Naive thymus-derived CD4-positive, alpha-beta T cell (primary cell): ENCODE results near the gene ABHD14A. TPM values are rescaled to one million over a fixed set of nuclear protein-coding genes. Genes with fewer than 3 reads are reported as not detected.
"Not testable (repeated sequence)": the region's sequence is repeated elsewhere in the genome, so short reads cannot be mapped to it uniquely, and the experiment has no call there.

Source experiments
- ATAC-seq: fragments of 150-1000 bp; cut with Tn5 transposase; 2 replicates; pipeline ENCODE4 v1.10.0; 2021; ENCODE audit warnings: mild to moderate bottlenecking, moderate library complexity
- CTCF ChIA-PET: fragments of 350-600 bp; sonication (Branson Sonifier 250); formaldehyde crosslinking; loops from one replicate; lab custom pipeline; 2021; ENCODE audit warnings: antibody characterized with exemption; lab: Charles Lee
- POLR2A ChIA-PET: fragments of 350-600 bp; sonication (Branson Sonifier 250); formaldehyde crosslinking; loops from one replicate; lab custom pipeline; 2021; ENCODE audit warnings: antibody characterized with exemption, inconsistent platforms; lab: Charles Lee
- DNase-seq, 9 donors: peaks; one replicate each; pipeline versions ENCODE4 v3.0.0 to v3.0.0-alpha.2; 2020 to 2022; ENCODE audit warnings: mixed read lengths in 1 of 9
- H3K27ac ChIP-seq: one replicate; pipeline ENCODE4 v1.7.0; 2013; ENCODE audit warnings: mild to moderate bottlenecking, low read depth, low read length, moderate library complexity
- H3K27me3 ChIP-seq, 2 donors: one replicate each; pipeline ENCODE4 v1.7.0; 2013; ENCODE audit warnings: low read length in 2 of 2, mild to moderate bottlenecking in 2 of 2, moderate library complexity in 2 of 2; ENCODE audit not compliant: control insufficient read depth in 2 of 2, insufficient read depth in 2 of 2
- H3K36me3 ChIP-seq, 3 experiments: 1 replicate in 2 of 3; 2 replicates in 1 of 3; pipeline ENCODE4 v1.7.0; 2013; ENCODE audit warnings: low read length in 3 of 3, mild to moderate bottlenecking in 3 of 3, moderate library complexity in 1 of 3; ENCODE audit not compliant: insufficient read depth in 3 of 3, control insufficient read depth in 2 of 3
- H3K4me1 ChIP-seq, 2 donors: one replicate each; pipeline ENCODE4 v1.7.0; 2013; ENCODE audit warnings: low read length in 2 of 2, mild to moderate bottlenecking in 2 of 2, moderate library complexity in 1 of 2; ENCODE audit not compliant: control insufficient read depth in 2 of 2, insufficient read depth in 2 of 2
- H3K4me3 ChIP-seq: 2 replicates; pipeline ENCODE4 v1.7.0; 2013; ENCODE audit warnings: mild to moderate bottlenecking, low read length
- H3K9me3 ChIP-seq, 3 experiments: 1 replicate in 2 of 3; 2 replicates in 1 of 3; pipeline ENCODE4 v1.7.0; 2013; ENCODE audit warnings: low read length in 3 of 3; ENCODE audit not compliant: control insufficient read depth in 2 of 3
- H3K27ac Mint-ChIP-seq, 9 donors: one replicate each; pipeline ENCODE4 v1.8.0; 2020 to 2022; ENCODE audit warnings: mixed read lengths in 9 of 9, mild to moderate bottlenecking in 8 of 9, moderate library complexity in 5 of 9, inconsistent platforms in 2 of 9
- H3K27me3 Mint-ChIP-seq, 5 donors: one replicate each; pipeline ENCODE4 v1.8.0; 2021 to 2022; ENCODE audit warnings: mixed read lengths in 5 of 5, mild to moderate bottlenecking in 1 of 5
- H3K36me3 Mint-ChIP-seq, 5 donors: one replicate each; pipeline ENCODE4 v1.8.0; 2020 to 2022; ENCODE audit warnings: mixed read lengths in 5 of 5, mild to moderate bottlenecking in 3 of 5, inconsistent platforms in 1 of 5
- H3K4me1 Mint-ChIP-seq, 7 donors: one replicate each; pipeline ENCODE4 v1.8.0; 2020 to 2022; ENCODE audit warnings: mixed read lengths in 7 of 7, mild to moderate bottlenecking in 3 of 7, inconsistent platforms in 1 of 7
- H3K4me3 Mint-ChIP-seq, 10 donors: one replicate each; pipeline ENCODE4 v1.8.0; 2020 to 2022; ENCODE audit warnings: mild to moderate bottlenecking in 10 of 10, mixed read lengths in 10 of 10, moderate library complexity in 6 of 10, inconsistent platforms in 2 of 10
- H3K9me3 Mint-ChIP-seq, 11 donors: one replicate each; pipeline ENCODE4 v1.8.0; 2020 to 2022; ENCODE audit warnings: mixed read lengths in 11 of 11, mild to moderate bottlenecking in 4 of 11, inconsistent platforms in 1 of 11, moderate library complexity in 1 of 11
- intact Hi-C, 2 donors: fragments of 100-400 bp; cut with micrococcal nuclease; formaldehyde crosslinking; loops; one replicate each; pipeline ENCODE4 v1.15.1; 2023
- polyA plus RNA-seq, 2 donors: library from polyadenylated mRNA; unstranded; fragments of 300-500 nt; fragmentation: Illumina TruSeq; gene quantifications; one replicate each; pipeline ENCODE4 v1.2.3, GENCODE V29; 2021
- total RNA-seq, 6 experiments: library from RNA in 5 of 6; stranded (reverse) in 5 of 6; gene quantifications; 1 replicate in 5 of 6; 2 replicates in 1 of 6; pipeline ENCODE4 v1.2.3 and lab custom pipeline; 2021 to 2026

ABHD14A gene
- total RNA-seq (10 to 100 TPM in 4 of 5 experiments, 1 to 10 TPM in 1; 9.9 to 23.7 (median 14.7) TPM), polyA plus RNA-seq (10 to 100 TPM; 76.3 to 96.9 TPM), total RNA-seq (lab: John Stamatoyannopoulos, UW) (2.3 reads per million, percentile 11 among the genes with 10 or more reads in this experiment)

- H3K36me3 ChIP-seq: peaks cover 0 to 2% (median 0%) of the 10 kb centered on the region in 3 experiments
- peak within 1 kb of the TSS; percentile 82 for H3K4me3 ChIP-seq
- peaks cover 26 to 53% (median 32%) of the 10 kb centered on the region in 7 donors for H3K4me1 Mint-ChIP-seq
- peaks cover 0 to 3% (median 0%) of the 10 kb centered on the region in 5 donors for H3K36me3 Mint-ChIP-seq
- ChIA-PET CTCF (interaction anchor here (0.6 to 2.5 kb wide), 4 partner anchors 8 to 34 kb away, joined by 3 to 28 read pairs (median 10); partner anchors contain the start of genes ACY1, PARP3 and RRP9), POLR2A (interaction anchor here (0.6 to 4.3 kb wide), 10 partner anchors 9 to 222 kb away, joined by 3 to 34 read pairs (median 5); partner anchors contain the start of genes DUSP7, PARP3, RPL29 and RRP9)
- no peaks in the 10 kb centered on the region for H3K9me3 ChIP-seq
- H3K9me3 Mint-ChIP-seq: no peaks in the 10 kb centered on the region
- peak within 1 kb of the TSS; percentile 88 to 97 (median 92) for H3K27ac Mint-ChIP-seq
- peak; percentile 80 for ATAC-seq
- peak within 1 kb of the TSS; percentile 77 for H3K27ac ChIP-seq
- DNase-seq: peak; percentile 68 to 85 (median 73)
- H3K27me3 Mint-ChIP-seq: no peaks in the 10 kb centered on the region
- peaks cover 9 to 21% of the 10 kb centered on the region in 2 donors for H3K4me1 ChIP-seq
- peak within 1 kb of the TSS; percentile 83 to 100 (median 94) for H3K4me3 Mint-ChIP-seq
- intact Hi-C loops: loop anchor here (1.0 to 5.0 kb wide), 9 partner anchors 8 to 476 kb away; partner anchors contain the start of genes ACY1 (in 2 of the 2), PARP3 (in 2 of the 2), RPL29 (in 2 of the 2) and ALAS1 (in 1 of the 2)
- no peaks in the 10 kb centered on the region for H3K27me3 ChIP-seq
Observed at GRCh38 chr3:51974963-51975851, at the start of gene ABHD14A. ABHD14A (plus strand) TSS chr3:51975064; CDS start chr3:51975136, 72 bp downstream.

GRCh38 chr3:51927061-51927977, 47.5 kb upstream of the ABHD14A start:
- Histone ChIP-seq H3K9me3 (no peaks in the 10 kb centered on the region), H3K4me3 (no peak overlapping the region), H3K36me3 (peaks cover 0 to 3% (median 0%) of the 10 kb centered on the region in 3 experiments), H3K4me1 (no peaks in the 10 kb centered on the region), H3K27me3 (no peaks in the 10 kb centered on the region), H3K27ac (no peak overlapping the region)
- intact Hi-C loops: no loop called here
- ChIA-PET POLR2A (interaction anchor here (0.6 kb wide), 1 partner anchor 13 kb away, joined by 3 read pairs; no protein-coding TSS in a partner anchor), CTCF (interaction anchor here (0.6 kb wide), 1 partner anchor 1681 kb away, joined by 4 read pairs; no protein-coding TSS in a partner anchor)
- Mint-ChIP-seq H3K4me3 (no peak overlapping the region), H3K4me1 (no peaks in the 10 kb centered on the region), H3K9me3 (no peaks in the 10 kb centered on the region), H3K27ac (no peak overlapping the region), H3K27me3 (peaks cover 0 to 2% (median 0%) of the 10 kb centered on the region in 5 donors), H3K36me3 (peaks cover 0 to 5% (median 0%) of the 10 kb centered on the region in 5 donors)
- DNase-seq (no peak), ATAC-seq (no peak)

GRCh38 chr3:51928438-51928837, 46.4 kb upstream of the ABHD14A start:
- Histone ChIP-seq H3K27ac (no peak overlapping the region), H3K4me3 (no peak overlapping the region), H3K9me3 (no peaks in the 10 kb centered on the region), H3K27me3 (no peaks in the 10 kb centered on the region), H3K4me1 (no peaks in the 10 kb centered on the region), H3K36me3 (peaks cover 0 to 13% (median under 1%) of the 10 kb centered on the region in 3 experiments)
- no peak for DNase-seq
- no peak overlapping the region for H3K4me3 Mint-ChIP-seq
- H3K27ac Mint-ChIP-seq: no peak overlapping the region
- ChIA-PET POLR2A (no interaction called here), CTCF (no interaction called here)
- no peaks in the 10 kb centered on the region for H3K4me1 Mint-ChIP-seq
- H3K9me3 Mint-ChIP-seq: no peaks in the 10 kb centered on the region
- H3K27me3 Mint-ChIP-seq: no peaks in the 10 kb centered on the region
- intact Hi-C loops: no loop called here
- peaks cover 0 to 10% (median 2%) of the 10 kb centered on the region in 5 donors for H3K36me3 Mint-ChIP-seq
- no peak for ATAC-seq

- H3K4me3 Mint-ChIP-seq, H3K9me3 ChIP-seq, H3K9me3 Mint-ChIP-seq, ATAC-seq, H3K27me3 ChIP-seq, H3K27ac ChIP-seq, CTCF ChIA-PET, DNase-seq, intact Hi-C loops, H3K4me3 ChIP-seq, POLR2A ChIA-PET, H3K4me1 ChIP-seq, H3K27me3 Mint-ChIP-seq, H3K4me1 Mint-ChIP-seq: not testable (repeated sequence)
- H3K36me3 ChIP-seq: peaks cover 0 to 18% (median 6%) of the 10 kb centered on the region in 3 experiments
- peaks cover 0 to 15% (median 4%) of the 10 kb centered on the region in 5 donors for H3K36me3 Mint-ChIP-seq
- H3K27ac Mint-ChIP-seq: peak overlapping the region in 1 of 9 donors; percentile 30
Observed at GRCh38 chr3:51928981-51929380, 45.9 kb upstream of the ABHD14A start.

GRCh38 chr3:51929420-51930003, 45.4 kb upstream of the ABHD14A start:
- intact Hi-C loops: no loop called here
- no peak overlapping the region for H3K27ac ChIP-seq
- peaks cover 0 to 23% (median 9%) of the 10 kb centered on the region in 3 experiments for H3K36me3 ChIP-seq
- peaks cover 0 to 20% (median 4%) of the 10 kb centered on the region in 5 donors for H3K36me3 Mint-ChIP-seq
- ATAC-seq: no peak
- H3K4me1 Mint-ChIP-seq: no peaks in the 10 kb centered on the region
- H3K9me3 ChIP-seq: no peaks in the 10 kb centered on the region
- no peak overlapping the region for H3K4me3 ChIP-seq
- peak overlapping the region in 1 of 9 donors; percentile 30 for H3K27ac Mint-ChIP-seq
- no peaks in the 10 kb centered on the region for H3K9me3 Mint-ChIP-seq
- H3K27me3 ChIP-seq: no peaks in the 10 kb centered on the region
- H3K27me3 Mint-ChIP-seq: no peaks in the 10 kb centered on the region
- H3K4me3 Mint-ChIP-seq: no peak overlapping the region
- POLR2A ChIA-PET: no interaction called here
- CTCF ChIA-PET: no interaction called here
- DNase-seq: no peak
- H3K4me1 ChIP-seq: no peaks in the 10 kb centered on the region
